Astrocyte (in vitro differentiated cells and primary cell): Measurements from ENCODE around the gene PKD1L1. TPM values are rescaled to one million over a fixed set of nuclear protein-coding genes. Genes with fewer than 3 reads are reported as not detected.

ENCODE experiments used
- DNase-seq: peaks from one replicate; pipeline ENCODE4 v3.0.0-alpha.2; 2010; ENCODE audit warnings: low read depth
- FAIRE-seq: peaks from 2 replicates; lab custom pipeline; 2011; peaks lifted over from hg19 to GRCh38; lab: Jason Lieb, UNC
- H2AFZ ChIP-seq: 2 replicates; pipeline ENCODE4 v1.6.0; 2012; ENCODE audit warnings: low read depth, low read length, inconsistent platforms
- H3K27ac ChIP-seq: 2 replicates; pipeline ENCODE4 v1.5.1; 2011; ENCODE audit warnings: low read depth, low read length, inconsistent platforms
- H3K27me3 ChIP-seq: 2 replicates; pipeline ENCODE4 v1.6.0; 2011; ENCODE audit warnings: low read length, inconsistent platforms; ENCODE audit not compliant: insufficient read depth
- H3K36me3 ChIP-seq: 2 replicates; pipeline ENCODE4 v1.5.1; 2011; ENCODE audit warnings: low read length, inconsistent platforms; ENCODE audit not compliant: insufficient read depth
- H3K4me1 ChIP-seq: 2 replicates; pipeline ENCODE4 v1.5.1; 2011; ENCODE audit warnings: low read length, inconsistent platforms; ENCODE audit not compliant: insufficient read depth
- H3K4me2 ChIP-seq: 2 replicates; pipeline ENCODE4 v1.6.0; 2012; ENCODE audit warnings: low read length, inconsistent platforms
- H3K4me3 ChIP-seq: 2 replicates; pipeline ENCODE4 v1.5.1; 2011; ENCODE audit warnings: low read depth, mild to moderate bottlenecking, low read length, inconsistent platforms; ENCODE audit not compliant: insufficient read depth
- H3K79me2 ChIP-seq: 2 replicates; pipeline ENCODE4 v1.6.0; 2012; ENCODE audit warnings: mild to moderate bottlenecking, low read length, inconsistent platforms; ENCODE audit not compliant: insufficient read depth
- H3K9ac ChIP-seq: 2 replicates; pipeline ENCODE4 v1.6.0; 2012; ENCODE audit warnings: mild to moderate bottlenecking, low read length, inconsistent platforms
- H3K9me3 ChIP-seq: 2 replicates; pipeline ENCODE4 v1.5.1; 2012; ENCODE audit warnings: low read depth, mild to moderate bottlenecking, low read length, inconsistent platforms; ENCODE audit not compliant: insufficient read depth
- H4K20me1 ChIP-seq: 2 replicates; pipeline ENCODE4 v1.6.0; 2012; ENCODE audit warnings: low read length, inconsistent platforms; ENCODE audit not compliant: insufficient read depth
- H3K27ac Mint-ChIP-seq: one replicate; pipeline ENCODE4 v1.8.0; 2021; ENCODE audit warnings: mild to moderate bottlenecking, mixed read lengths; ENCODE audit not compliant: unreplicated experiment
- H3K27me3 Mint-ChIP-seq: one replicate; pipeline ENCODE4 v1.8.0; 2021; ENCODE audit warnings: low read depth, mixed read lengths; ENCODE audit not compliant: unreplicated experiment
- H3K36me3 Mint-ChIP-seq: one replicate; pipeline ENCODE4 v1.8.0; 2021; ENCODE audit warnings: low read depth, mixed read lengths; ENCODE audit not compliant: unreplicated experiment
- H3K4me1 Mint-ChIP-seq: one replicate; pipeline ENCODE4 v1.8.0; 2021; ENCODE audit warnings: low read depth, mixed read lengths; ENCODE audit not compliant: unreplicated experiment
- H3K4me3 Mint-ChIP-seq: one replicate; pipeline ENCODE4 v1.8.0; 2021; ENCODE audit warnings: mild to moderate bottlenecking, moderate library complexity, mixed read lengths; ENCODE audit not compliant: unreplicated experiment
- H3K9me3 Mint-ChIP-seq: one replicate; pipeline ENCODE4 v1.8.0; 2021; ENCODE audit warnings: mild to moderate bottlenecking, mixed read lengths; ENCODE audit not compliant: unreplicated experiment
- EZH2 ChIP-seq: IDR thresholded peaks from 2 replicates; pipeline ENCODE4 v1.6.1; 2012; ENCODE audit warnings: mild to moderate bottlenecking, low read length, inconsistent platforms; ENCODE audit not compliant: insufficient read depth
- total RNA-seq: library from RNA; stranded (reverse); gene quantifications from 2 replicates; pipeline ENCODE4 v1.2.1, GENCODE V29; 2021
- TF ChIP-seq, protein P1 (sequence below): IDR thresholded peaks from 2 replicates; pipeline ENCODE4 v1.5.1; 2011; ENCODE audit warnings: low read depth, mild to moderate bottlenecking, inconsistent platforms, low read length, moderate library complexity; ENCODE audit not compliant: insufficient read depth

The PKD1L1 gene
- total RNA-seq, 1 donor from 2014 or later, result 0.39 TPM

DNA sequence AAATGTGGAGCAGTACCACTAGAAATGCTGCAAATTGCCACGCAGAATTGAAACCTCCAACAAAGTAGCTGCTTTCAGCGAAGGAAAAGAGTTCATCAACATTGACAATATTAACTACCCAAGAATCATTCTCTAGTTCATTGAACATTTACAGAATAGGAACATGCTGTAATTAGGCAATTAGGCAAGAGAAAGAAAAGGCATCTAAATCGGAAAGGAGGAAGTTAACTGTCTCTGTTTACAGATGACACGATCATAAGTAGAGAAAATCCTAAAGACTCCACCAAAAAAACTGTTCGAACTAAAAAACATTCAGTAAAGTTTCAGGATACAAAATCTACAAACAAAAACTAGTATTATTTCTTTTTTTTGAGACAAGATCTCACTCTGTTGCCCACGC is 8.9 kb upstream of the PKD1L1 start:
- H3K79me2 ChIP-seq, result peaks cover 4% of the 10 kb centered on the region
- DNase-seq (no peak), FAIRE-seq (peak; percentile 67)
- Mint-ChIP-seq H3K27me3 (no peaks in the 10 kb centered on the region), H3K9me3 (no peaks in the 10 kb centered on the region), H3K36me3 (peaks cover 22% of the 10 kb centered on the region), H3K27ac (no peak overlapping the region), H3K4me3 (no peak overlapping the region), H3K4me1 (peaks cover 22% of the 10 kb centered on the region)
- no peaks in the 10 kb centered on the region for H3K27me3 ChIP-seq
- H3K4me1 ChIP-seq, result peaks cover 13% of the 10 kb centered on the region
- TF ChIP-seq, protein P1, sequence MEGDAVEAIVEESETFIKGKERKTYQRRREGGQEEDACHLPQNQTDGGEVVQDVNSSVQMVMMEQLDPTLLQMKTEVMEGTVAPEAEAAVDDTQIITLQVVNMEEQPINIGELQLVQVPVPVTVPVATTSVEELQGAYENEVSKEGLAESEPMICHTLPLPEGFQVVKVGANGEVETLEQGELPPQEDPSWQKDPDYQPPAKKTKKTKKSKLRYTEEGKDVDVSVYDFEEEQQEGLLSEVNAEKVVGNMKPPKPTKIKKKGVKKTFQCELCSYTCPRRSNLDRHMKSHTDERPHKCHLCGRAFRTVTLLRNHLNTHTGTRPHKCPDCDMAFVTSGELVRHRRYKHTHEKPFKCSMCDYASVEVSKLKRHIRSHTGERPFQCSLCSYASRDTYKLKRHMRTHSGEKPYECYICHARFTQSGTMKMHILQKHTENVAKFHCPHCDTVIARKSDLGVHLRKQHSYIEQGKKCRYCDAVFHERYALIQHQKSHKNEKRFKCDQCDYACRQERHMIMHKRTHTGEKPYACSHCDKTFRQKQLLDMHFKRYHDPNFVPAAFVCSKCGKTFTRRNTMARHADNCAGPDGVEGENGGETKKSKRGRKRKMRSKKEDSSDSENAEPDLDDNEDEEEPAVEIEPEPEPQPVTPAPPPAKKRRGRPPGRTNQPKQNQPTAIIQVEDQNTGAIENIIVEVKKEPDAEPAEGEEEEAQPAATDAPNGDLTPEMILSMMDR, result no peak
- no peak for TF ChIP-seq EZH2
- no peaks in the 10 kb centered on the region for H4K20me1 ChIP-seq
- peaks cover 9% of the 10 kb centered on the region for H3K36me3 ChIP-seq
- H2AFZ ChIP-seq, result no peak overlapping the region
- H3K27ac ChIP-seq, result no peak overlapping the region
- H3K9ac ChIP-seq, result no peak overlapping the region
- H3K9me3 ChIP-seq, result no peaks in the 10 kb centered on the region
- no peak overlapping the region for H3K4me2 ChIP-seq
- H3K4me3 ChIP-seq, result no peak overlapping the region

DNA sequence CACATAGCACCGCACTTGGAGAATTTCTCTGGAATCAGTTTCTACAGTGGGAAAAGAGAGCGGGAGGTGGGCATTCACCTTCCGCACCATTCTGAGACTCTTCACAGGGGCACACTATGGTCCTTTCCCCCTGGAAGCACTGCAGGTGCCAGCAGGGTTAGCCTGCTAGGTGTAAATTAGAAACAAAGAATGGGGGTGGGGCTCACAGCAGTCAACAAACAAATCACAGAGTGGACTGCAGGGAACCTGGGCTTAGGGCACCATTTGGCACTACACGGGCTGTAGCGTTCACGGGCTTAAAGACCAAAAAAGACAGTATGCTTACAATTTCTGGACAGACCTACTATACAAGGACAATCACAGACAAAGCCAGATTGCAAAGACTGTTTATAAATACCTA is 8.0 kb upstream of the PKD1L1 start:
- no peaks in the 10 kb centered on the region for H3K9me3 Mint-ChIP-seq
- no peak overlapping the region for H3K27ac Mint-ChIP-seq
- no peaks in the 10 kb centered on the region for H3K27me3 Mint-ChIP-seq
- Histone ChIP-seq H3K4me1 (peaks cover 13% of the 10 kb centered on the region), H3K27me3 (no peaks in the 10 kb centered on the region), H3K4me2 (no peak overlapping the region), H2AFZ (no peak overlapping the region), H3K9me3 (no peaks in the 10 kb centered on the region), H3K79me2 (peaks cover 4% of the 10 kb centered on the region), H3K36me3 (peaks cover 6% of the 10 kb centered on the region), H3K27ac (no peak overlapping the region), H3K9ac (no peak overlapping the region), H3K4me3 (no peak overlapping the region), H4K20me1 (no peaks in the 10 kb centered on the region)
- TF ChIP-seq EZH2, result no peak
- TF ChIP-seq, protein P1, result no peak
- peaks cover 22% of the 10 kb centered on the region for H3K4me1 Mint-ChIP-seq
- no peak overlapping the region for H3K4me3 Mint-ChIP-seq
- DNase-seq, result no peak
- FAIRE-seq, result no peak
- H3K36me3 Mint-ChIP-seq, result peaks cover 16% of the 10 kb centered on the region

DNA sequence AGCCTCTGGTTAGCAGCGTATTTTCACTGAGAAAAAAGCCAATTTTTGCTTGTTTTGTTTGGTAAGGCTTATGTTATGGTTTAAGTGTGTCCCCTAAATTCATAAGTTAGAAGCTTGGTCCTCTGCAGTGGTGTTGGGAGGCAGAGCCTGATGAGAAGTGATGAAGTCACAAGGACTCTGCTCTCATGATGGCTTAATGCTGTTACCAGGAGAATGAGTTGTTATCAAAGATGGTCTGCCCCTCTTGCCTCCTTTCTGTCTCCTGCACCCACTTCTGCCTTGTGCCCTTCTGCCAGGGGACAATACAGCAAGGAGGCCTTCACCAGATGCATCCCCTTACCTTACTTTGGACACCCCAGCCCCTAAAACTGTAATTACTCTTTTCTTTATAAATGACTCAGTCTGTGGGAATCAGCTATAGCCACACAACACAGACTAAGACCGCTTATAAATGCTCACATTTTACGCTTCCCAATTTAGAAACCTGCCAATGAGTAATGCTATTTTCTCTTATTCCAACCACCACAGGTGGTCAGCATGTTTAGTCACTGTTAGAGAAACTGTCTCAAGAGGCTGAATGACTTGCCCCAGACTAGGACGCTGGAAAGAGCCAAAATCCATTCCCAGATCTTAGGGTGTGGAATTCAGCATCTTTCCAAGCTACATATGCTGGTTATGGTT is 6.1 kb upstream of the PKD1L1 start:
- Histone ChIP-seq H2AFZ (no peak overlapping the region), H3K27ac (peak overlapping the region; percentile 82), H3K4me2 (peak overlapping the region; percentile 54), H3K36me3 (no peaks in the 10 kb centered on the region), H3K79me2 (peaks cover 4% of the 10 kb centered on the region), H3K9ac (peak overlapping the region; percentile 64), H4K20me1 (no peaks in the 10 kb centered on the region), H3K9me3 (no peaks in the 10 kb centered on the region), H3K4me3 (peak overlapping the region; percentile 7), H3K4me1 (peaks cover 13% of the 10 kb centered on the region), H3K27me3 (no peaks in the 10 kb centered on the region)
- no peak for TF ChIP-seq EZH2
- TF ChIP-seq, protein P1, result no peak
- H3K36me3 Mint-ChIP-seq, result peaks cover 8% of the 10 kb centered on the region
- H3K9me3 Mint-ChIP-seq, result no peaks in the 10 kb centered on the region
- FAIRE-seq (peak; percentile 47), DNase-seq (peak; percentile 95)
- peaks cover 26% of the 10 kb centered on the region for H3K4me1 Mint-ChIP-seq
- peak overlapping the region; percentile 47 for H3K4me3 Mint-ChIP-seq
- peak overlapping the region; percentile 86 for H3K27ac Mint-ChIP-seq
- H3K27me3 Mint-ChIP-seq, result no peaks in the 10 kb centered on the region
